GM23248 (cell line): ENCODE data around the gene UFSP2. TPM values are rescaled to one million over a fixed set of nuclear protein-coding genes. Genes with fewer than 3 reads are reported as not detected.

ENCODE experiments used
- DNase-seq: peaks from one replicate; pipeline ENCODE4 v3.0.0-alpha.2; 2015
- H2AFZ ChIP-seq: fragments of 200-600 bp; sonication (generic); 2 replicates; pipeline ENCODE4 v1.6.1; 2016; ENCODE audit warnings: antibody characterized with exemption
- H3F3A ChIP-seq: fragments of 200-600 bp; sonication (generic); 2 replicates; pipeline ENCODE4 v1.6.1; 2016; ENCODE audit warnings: mild to moderate bottlenecking, antibody characterized with exemption, mixed run types; ENCODE audit not compliant: insufficient read depth
- H3K27ac ChIP-seq: fragments of 200-600 bp; sonication (generic); 2 replicates; pipeline ENCODE4 v1.5.1; 2016; ENCODE audit warnings: mild to moderate bottlenecking
- H3K27me3 ChIP-seq: fragments of 200-600 bp; sonication (generic); replicated peaks from 2 replicates; pipeline ENCODE4 v1.6.1; 2016; ENCODE audit warnings: mild to moderate bottlenecking; ENCODE audit not compliant: insufficient read depth
- H3K36me3 ChIP-seq: fragments of 200-600 bp; sonication (generic); 2 replicates; pipeline ENCODE4 v1.6.1; 2016; ENCODE audit warnings: low read depth, mild to moderate bottlenecking
- H3K4me1 ChIP-seq: fragments of 200-600 bp; sonication (generic); 2 replicates; pipeline ENCODE4 v1.6.1; 2016; ENCODE audit warnings: mild to moderate bottlenecking; ENCODE audit not compliant: insufficient read depth
- H3K4me2 ChIP-seq: fragments of 200-600 bp; sonication (generic); one replicate; pipeline ENCODE4 v1.6.1; 2016; ENCODE audit warnings: mild to moderate bottlenecking; ENCODE audit not compliant: unreplicated experiment
- H3K4me3 ChIP-seq: fragments of 200-600 bp; sonication (generic); 2 replicates; pipeline ENCODE4 v1.5.1; 2016; ENCODE audit warnings: mild to moderate bottlenecking
- H3K79me2 ChIP-seq: fragments of 200-600 bp; sonication (generic); 2 replicates; pipeline ENCODE4 v1.6.1; 2016; ENCODE audit warnings: mild to moderate bottlenecking; ENCODE audit not compliant: insufficient read depth
- H3K9ac ChIP-seq: fragments of 200-600 bp; sonication (generic); 2 replicates; pipeline ENCODE4 v1.6.1; 2016; ENCODE audit warnings: mild to moderate bottlenecking
- H3K9me2 ChIP-seq: fragments of 200-600 bp; sonication (generic); 2 replicates; pipeline ENCODE4 v1.6.1; 2016; ENCODE audit warnings: mixed run types, mild to moderate bottlenecking, moderate library complexity; ENCODE audit not compliant: insufficient read depth
- H3K9me3 ChIP-seq: fragments of 200-600 bp; sonication (generic); one replicate; pipeline ENCODE4 v1.6.1; 2017; ENCODE audit warnings: low read depth
- H4K20me1 ChIP-seq: fragments of 200-600 bp; sonication (generic); 2 replicates; pipeline ENCODE4 v1.6.0; 2016; ENCODE audit not compliant: insufficient read depth
- EZH2 ChIP-seq: fragments of 200-600 bp; sonication (generic); IDR thresholded peaks from 2 replicates; pipeline ENCODE4 v1.6.1; 2018; ENCODE audit warnings: antibody characterized with exemption, mild to moderate bottlenecking; ENCODE audit not compliant: insufficient read depth, poor library complexity, severe bottlenecking
- EZH2phosphoT487 ChIP-seq: fragments of 200-600 bp; sonication (generic); IDR thresholded peaks from 2 replicates; pipeline ENCODE4 v1.6.1; 2018; ENCODE audit warnings: antibody characterized with exemption, moderate library complexity, mild to moderate bottlenecking, low read depth; ENCODE audit not compliant: insufficient read depth
- WGBS, 2 experiments: methylation state at CpG; one replicate each; pipeline ENCODE4 v1.1.6; 2015 to 2017; ENCODE audit warnings: low lambda C conversion rate in 2 of 2, low coverage in 1 of 2; ENCODE audit errors: missing lambda C conversion rate in 2 of 2; 5-methylcytosine and 5-hydroxymethylcytosine counted together
- in situ Hi-C: fragments of 300-500 bp; cut with MboI; formaldehyde crosslinking; loops from 2 replicates; pipeline ENCODE4 v1.15.0; 2020
- polyA plus RNA-seq: library from polyadenylated mRNA; unstranded; fragments of >200 nt; fragmentation: Nextera tagmentation; extraction: Ambion mirVana; gene quantifications from 2 replicates; pipeline ENCODE4 v1.2.1, GENCODE V29; 2016
- total RNA-seq: library from RNA; depleted of rRNA; stranded (reverse); fragments of >200 nt; shearing (Covaris generic); gene quantifications from 2 replicates; pipeline ENCODE4 v1.2.3, GENCODE V29; 2014

Gene UFSP2
- total and polyA plus RNA-seq, 2 experiments from 2014 or later: 25.6 to 26.8 TPM

DNA sequence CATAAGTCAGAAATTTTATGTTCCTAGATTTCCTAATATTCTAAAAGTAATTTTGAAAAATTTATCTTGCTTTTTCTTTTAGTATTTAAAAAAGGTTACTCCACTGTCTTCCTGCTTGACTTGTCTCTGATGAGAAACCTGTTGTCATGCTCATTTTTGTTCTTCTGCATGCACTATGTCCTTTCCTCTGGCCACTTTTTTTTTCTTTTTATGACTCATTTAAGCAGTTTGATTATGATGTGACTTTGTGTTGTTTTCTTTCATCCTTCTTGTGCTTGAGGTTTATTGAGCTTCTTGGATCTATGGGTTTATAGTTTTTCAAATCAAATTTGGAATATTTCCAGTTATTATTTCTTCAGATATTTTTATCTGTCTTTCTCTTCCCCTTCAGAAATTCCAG is 12.0 kb upstream of the UFSP2 start:
- H3K4me2 ChIP-seq: no peak overlapping the region
- no peak overlapping the region for H3K9ac ChIP-seq
- H4K20me1 ChIP-seq: no peaks in the 10 kb centered on the region
- H3K36me3 ChIP-seq: no peaks in the 10 kb centered on the region
- H3K9me2 ChIP-seq: no peaks in the 10 kb centered on the region
- H3K9me3 ChIP-seq: no peaks in the 10 kb centered on the region
- no peak overlapping the region for H3K27ac ChIP-seq
- H2AFZ ChIP-seq: no peak overlapping the region
- H3K4me1 ChIP-seq: no peaks in the 10 kb centered on the region
- no peak overlapping the region for H3K4me3 ChIP-seq
- no peaks in the 10 kb centered on the region for H3K27me3 ChIP-seq
- TF ChIP-seq EZH2 (no peak), EZH2phosphoT487 (no peak)
- in situ Hi-C loops: no loop called here
- no peak for DNase-seq
- H3K79me2 ChIP-seq: no peaks in the 10 kb centered on the region
- no peaks in the 10 kb centered on the region for H3F3A ChIP-seq

DNA sequence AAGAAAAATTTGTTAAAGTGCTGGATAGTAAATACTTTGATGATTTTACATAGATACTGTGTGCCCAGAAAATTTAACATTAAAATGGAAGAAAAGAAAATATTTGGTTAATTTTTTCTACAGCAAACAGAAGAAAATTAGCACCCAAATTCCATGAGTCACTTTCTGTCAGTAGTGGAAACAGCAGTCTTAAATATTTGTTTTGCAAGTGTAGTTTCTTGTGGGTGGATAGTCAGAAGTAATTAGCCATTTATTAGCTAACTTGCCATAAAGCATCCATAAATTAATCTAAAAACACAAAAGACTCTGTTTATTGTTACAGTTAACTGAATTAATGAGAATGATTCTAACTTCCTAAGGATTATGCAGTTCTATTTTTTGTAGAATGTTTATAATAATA is 9.7 kb upstream of the UFSP2 start:
- in situ Hi-C loops: no loop called here
- Histone ChIP-seq H3K4me2 (no peak overlapping the region), H3K27ac (no peak overlapping the region), H3K9ac (no peak overlapping the region), H3K9me2 (no peaks in the 10 kb centered on the region), H3K4me1 (no peaks in the 10 kb centered on the region), H3K4me3 (no peak overlapping the region), H2AFZ (no peak overlapping the region), H3K36me3 (no peaks in the 10 kb centered on the region), H3F3A (no peaks in the 10 kb centered on the region), H3K27me3 (no peaks in the 10 kb centered on the region), H3K79me2 (no peaks in the 10 kb centered on the region), H4K20me1 (no peaks in the 10 kb centered on the region), H3K9me3 (no peaks in the 10 kb centered on the region)
- TF ChIP-seq EZH2phosphoT487: no peak
- no peak for TF ChIP-seq EZH2
- DNase-seq: no peak

DNA sequence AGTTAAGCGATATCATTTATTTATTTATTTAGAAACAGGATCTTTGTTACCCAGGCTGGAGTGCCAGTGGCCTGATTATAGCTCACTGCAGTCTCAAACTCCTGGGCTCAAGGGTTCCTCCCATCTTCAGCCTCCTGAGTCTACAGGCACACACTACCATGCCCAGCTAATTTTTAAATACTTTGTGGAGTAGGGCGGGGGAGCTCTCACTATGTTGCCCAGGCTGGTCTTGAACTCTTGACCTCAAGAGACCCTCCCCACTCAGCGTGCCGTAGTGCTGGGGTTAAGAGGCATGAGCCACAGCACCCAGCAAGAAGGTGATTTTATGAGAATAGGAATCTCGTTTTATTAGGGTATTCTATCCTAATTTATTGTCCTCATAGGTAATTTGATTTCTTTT is 3.9 kb upstream of the UFSP2 start:
- no peak overlapping the region for H3K4me2 ChIP-seq
- TF ChIP-seq EZH2: no peak
- 48 to 49% methylated on average over 5 of the region's 5 CpGs for WGBS, 2 experiments

DNA sequence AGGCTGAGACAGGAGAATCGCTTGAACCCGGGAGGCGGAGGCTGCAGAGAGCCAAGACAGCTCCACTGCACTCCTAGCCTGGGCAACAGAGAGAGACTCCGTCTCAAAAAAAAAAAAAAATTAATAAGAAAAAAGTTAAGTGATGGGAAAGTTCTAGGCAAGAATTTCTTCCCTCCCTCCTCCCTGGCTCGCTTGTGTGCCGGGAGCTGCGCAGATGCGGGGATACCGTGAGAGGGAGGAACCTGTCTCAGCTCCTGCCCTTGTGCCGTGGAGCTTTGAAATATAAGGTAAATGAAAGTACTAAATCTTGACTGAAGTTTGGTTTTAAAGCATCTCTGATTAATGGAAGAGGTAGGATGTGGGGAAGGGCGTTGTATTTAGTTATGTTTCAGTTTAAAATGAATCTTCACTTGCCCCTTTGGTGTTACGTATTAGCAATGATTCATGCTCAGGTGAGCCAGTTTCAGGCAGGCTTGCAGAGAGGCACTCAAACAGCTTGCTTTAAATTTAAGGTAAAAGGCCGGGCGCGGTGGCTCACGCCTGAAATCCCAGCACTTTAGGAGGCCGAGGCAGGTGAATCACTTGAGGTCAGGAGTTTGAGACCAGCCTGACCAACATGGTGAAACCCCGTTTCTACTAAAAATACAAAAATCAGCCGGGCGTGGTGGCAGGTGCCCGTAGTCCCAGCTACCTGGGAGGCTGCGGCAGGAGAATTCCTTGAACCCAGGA is 1.4 kb upstream of the UFSP2 start:
- 85% methylated on average over 22 of the region's 22 CpGs for WGBS, 2 experiments
- no peaks in the 10 kb centered on the region for H3K36me3 ChIP-seq
- no peak for DNase-seq
- H3K9ac ChIP-seq: no peak overlapping the region
- H3K9me3 ChIP-seq: no peaks in the 10 kb centered on the region
- in situ Hi-C loops: no loop called here
- no peaks in the 10 kb centered on the region; the same call in 1 of the 2 replicates for H4K20me1 ChIP-seq
- H3F3A ChIP-seq: peaks cover 8% of the 10 kb centered on the region
- H3K9me2 ChIP-seq: no peaks in the 10 kb centered on the region
- H3K27ac ChIP-seq: no peak overlapping the region
- peaks cover 13% of the 10 kb centered on the region for H3K4me1 ChIP-seq
- no peak overlapping the region for H3K4me2 ChIP-seq
- TF ChIP-seq EZH2phosphoT487 (no peak), EZH2 (no peak)
- H3K79me2 ChIP-seq: peaks cover 26% of the 10 kb centered on the region
- H2AFZ ChIP-seq: no peak overlapping the region
- no peaks in the 10 kb centered on the region for H3K27me3 ChIP-seq
- no peak overlapping the region for H3K4me3 ChIP-seq

More for the DNA sequence above, 3.9 kb upstream of the UFSP2 start:
- Histone ChIP-seq H3K36me3 (no peaks in the 10 kb centered on the region), H3K27ac (no peak overlapping the region), H3K79me2 (peaks cover 7% of the 10 kb centered on the region), H3F3A (no peaks in the 10 kb centered on the region), H3K4me1 (peaks cover 5% of the 10 kb centered on the region; the same call in 1 of the 2 replicates), H3K9me3 (no peaks in the 10 kb centered on the region), H3K4me3 (no peak overlapping the region), H4K20me1 (no peaks in the 10 kb centered on the region), H3K27me3 (no peaks in the 10 kb centered on the region), H2AFZ (no peak overlapping the region), H3K9me2 (no peaks in the 10 kb centered on the region), H3K9ac (no peak overlapping the region)
- DNase-seq: no peak
- in situ Hi-C loops: no loop called here
